Activated CD8-positive, alpha-beta T cell treated with anti-CD3 and anti-CD28 coated beads for 36 hours (primary cell): ENCODE results near the gene MAP7D2. TPM values are rescaled to one million over a fixed set of nuclear protein-coding genes. Genes with fewer than 3 reads are reported as not detected.

Experiments used
- ATAC-seq: fragments of 200-7000 bp; cut with Tn5 transposase; one replicate; pipeline ENCODE4 v1.10.0; 2021; ENCODE audit warnings: mild to moderate bottlenecking, moderate library complexity
- CTCF ChIA-PET: fragments of 350-600 bp; sonication (Branson Sonifier 250); formaldehyde crosslinking; loops from one replicate; lab custom pipeline; 2021; ENCODE audit warnings: antibody characterized with exemption; lab: Charles Lee
- POLR2A ChIA-PET: fragments of 350-600 bp; sonication (Branson Sonifier 250); formaldehyde crosslinking; loops from one replicate; lab custom pipeline; 2021; ENCODE audit warnings: antibody characterized with exemption; lab: Charles Lee
- DNase-seq: peaks from one replicate; pipeline ENCODE4 v3.0.0-alpha.2; 2020
- H3K27ac Mint-ChIP-seq: one replicate; pipeline ENCODE4 v1.8.0; 2021; ENCODE audit warnings: mild to moderate bottlenecking, mixed read lengths
- H3K27me3 Mint-ChIP-seq: one replicate; pipeline ENCODE4 v1.8.0; 2021; ENCODE audit warnings: mixed read lengths
- H3K36me3 Mint-ChIP-seq: one replicate; pipeline ENCODE4 v1.8.0; 2021; ENCODE audit warnings: low read depth, mixed read lengths
- H3K4me1 Mint-ChIP-seq: one replicate; pipeline ENCODE4 v1.8.0; 2021; ENCODE audit warnings: low read depth, mixed read lengths
- H3K4me3 Mint-ChIP-seq: one replicate; pipeline ENCODE4 v1.8.0; 2021; ENCODE audit warnings: mild to moderate bottlenecking, moderate library complexity, mixed read lengths
- H3K9me3 Mint-ChIP-seq: one replicate; pipeline ENCODE4 v1.8.0; 2021; ENCODE audit warnings: mixed read lengths
- CTCF ChIP-seq: fragments of 200-600 bp; IDR thresholded peaks from one replicate; pipeline ENCODE4 v1.8.0; 2022; ENCODE audit warnings: antibody characterized with exemption, mild to moderate bottlenecking
- intact Hi-C: fragments of 100-400 bp; cut with micrococcal nuclease; formaldehyde crosslinking; loops from one replicate; pipeline ENCODE4 v1.10.0; 2022
- total RNA-seq, 2 experiments: library from RNA; stranded (reverse); gene quantifications; one replicate each; pipeline ENCODE4 v1.2.3, GENCODE V29; 2021

MAP7D2 gene
- total RNA-seq, 2 experiments from 2014 or later, result 0.20 to 0.63 TPM

GRCh38 chrX:20124964-20125363, 8.3 kb upstream of the MAP7D2 start:
- intact Hi-C loops, result no loop called here
- Mint-ChIP-seq H3K9me3 (no peaks in the 10 kb centered on the region), H3K36me3 (peaks cover 5% of the 10 kb centered on the region), H3K27ac (no peak overlapping the region), H3K27me3 (no peaks in the 10 kb centered on the region), H3K4me3 (no peak overlapping the region), H3K4me1 (no peaks in the 10 kb centered on the region)
- DNase-seq (no peak), ATAC-seq (no peak)
- no peak for TF ChIP-seq CTCF
- ChIA-PET POLR2A (no interaction called here), CTCF (no interaction called here)

DNA sequence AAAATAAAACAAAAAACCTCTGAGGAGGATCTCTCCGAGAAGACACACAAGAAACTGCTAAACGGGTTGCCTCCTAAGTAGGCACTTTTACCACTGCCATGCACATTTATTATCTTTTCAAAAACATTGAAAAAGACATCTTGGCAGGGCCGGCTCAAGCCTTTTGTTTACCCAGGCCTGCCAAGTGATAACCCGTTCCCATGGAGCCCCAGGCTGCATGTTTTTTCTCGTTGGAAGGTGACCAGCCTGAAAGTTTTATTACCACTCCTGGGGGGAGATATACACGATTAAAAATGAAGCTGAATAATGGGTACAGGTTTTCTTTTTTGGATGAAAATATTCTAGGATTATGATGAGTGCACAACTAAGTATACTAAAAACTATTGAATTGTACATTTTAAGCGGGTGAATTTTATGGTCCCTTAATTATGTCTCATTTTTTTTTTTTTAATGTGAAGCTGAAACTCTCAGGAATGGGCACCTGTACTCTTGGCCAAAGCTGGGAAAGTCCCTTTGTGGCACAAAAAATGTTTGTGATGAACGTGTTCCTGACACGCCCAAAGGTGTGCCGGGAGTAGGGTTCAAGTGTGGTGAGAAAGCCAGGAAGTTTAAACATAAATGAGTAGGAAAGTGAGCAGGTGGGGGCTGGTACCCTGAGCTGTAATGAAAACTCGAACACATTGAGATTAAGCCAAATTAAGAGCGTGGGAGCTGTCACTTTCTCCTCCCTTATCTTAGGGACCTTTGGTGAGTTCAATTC, 1.5 kb upstream of the MAP7D2 start:
- no peak for ATAC-seq
- ChIA-PET CTCF (interaction anchor here (1.1 to 1.2 kb wide), 2 partner anchors 54 to 56 kb away, joined by 3 to 4 read pairs; no protein-coding TSS in a partner anchor), POLR2A (interaction anchor here (0.5 kb wide), 1 partner anchor 10 kb away, joined by 3 read pairs; no protein-coding TSS in a partner anchor)
- Mint-ChIP-seq H3K4me1 (peaks cover 2% of the 10 kb centered on the region), H3K9me3 (no peaks in the 10 kb centered on the region), H3K4me3 (no peak overlapping the region), H3K36me3 (no peaks in the 10 kb centered on the region), H3K27ac (no peak overlapping the region), H3K27me3 (peaks cover 13% of the 10 kb centered on the region)
- no peak for TF ChIP-seq CTCF
- intact Hi-C loops, result no loop called here
- DNase-seq, result no peak

DNA sequence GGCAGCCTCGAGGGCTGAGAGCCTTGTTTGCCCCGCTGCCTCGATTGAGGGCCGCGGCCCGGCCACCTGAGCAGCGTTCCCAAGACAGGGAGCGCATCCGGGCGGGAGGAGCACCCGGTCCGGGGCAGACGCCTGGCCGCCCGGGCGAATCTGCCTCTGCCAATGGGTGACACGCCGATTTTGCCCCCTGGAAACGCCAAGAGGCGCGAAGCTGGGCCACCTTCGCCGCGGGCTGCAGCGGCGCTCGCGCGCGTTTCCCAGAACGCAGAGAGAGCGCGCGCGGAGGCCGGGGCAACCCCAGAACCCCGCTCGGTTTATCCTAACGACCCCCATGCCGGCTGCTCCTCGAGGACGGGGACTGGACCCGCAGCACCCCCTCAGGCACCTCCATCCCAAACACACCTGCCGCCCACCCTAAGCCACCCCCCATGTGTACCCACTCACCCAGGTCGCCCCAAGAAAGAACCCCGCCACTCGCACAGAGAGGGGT, 575 bp downstream of the MAP7D2 start:
- CTCF ChIA-PET, result interaction anchor here (0.9 kb wide), 1 partner anchor 744 kb away, joined by 4 read pairs; no protein-coding TSS in a partner anchor
- no peak for DNase-seq
- Mint-ChIP-seq H3K27me3 (peaks cover 13% of the 10 kb centered on the region), H3K27ac (no peak overlapping the region), H3K9me3 (no peaks in the 10 kb centered on the region), H3K36me3 (no peaks in the 10 kb centered on the region), H3K4me3 (peak overlapping the region; percentile 48), H3K4me1 (peaks cover 2% of the 10 kb centered on the region)
- POLR2A ChIA-PET, result no interaction called here
- intact Hi-C loops, result no loop called here
- TF ChIP-seq CTCF, result no peak
- ATAC-seq, result no peak

GRCh38 chrX:20112022-20112774, 4.5 kb downstream of the MAP7D2 start:
- CTCF ChIA-PET, result no interaction called here
- no peaks in the 10 kb centered on the region for H3K9me3 Mint-ChIP-seq
- no peak overlapping the region for H3K27ac Mint-ChIP-seq
- peaks cover 12% of the 10 kb centered on the region for H3K27me3 Mint-ChIP-seq
- POLR2A ChIA-PET, result no interaction called here
- no peak for TF ChIP-seq CTCF
- no peak overlapping the region for H3K4me3 Mint-ChIP-seq
- peaks cover 2% of the 10 kb centered on the region for H3K4me1 Mint-ChIP-seq
- no peak for ATAC-seq
- no peaks in the 10 kb centered on the region for H3K36me3 Mint-ChIP-seq
- intact Hi-C loops, result no loop called here
- DNase-seq, result no peak

- ChIA-PET CTCF (no interaction called here), POLR2A (no interaction called here)
- peaks cover 2% of the 10 kb centered on the region for H3K4me1 Mint-ChIP-seq
- ATAC-seq, result no peak
- no peak for TF ChIP-seq CTCF
- H3K9me3 Mint-ChIP-seq, result no peaks in the 10 kb centered on the region
- H3K4me3 Mint-ChIP-seq, result no peak overlapping the region
- H3K36me3 Mint-ChIP-seq, result no peaks in the 10 kb centered on the region
- peaks cover 9% of the 10 kb centered on the region for H3K27me3 Mint-ChIP-seq
- no peak for DNase-seq
- no peak overlapping the region for H3K27ac Mint-ChIP-seq
- intact Hi-C loops, result no loop called here
Observed at GRCh38 chrX:20111271-20111670, 5.4 kb downstream of the MAP7D2 start.
